Erythroblast (primary cell): ENCODE data around the gene SIGLEC12.

ENCODE experiments used
- GATA1 ChIP-seq: IDR thresholded peaks from 2 replicates; pipeline ENCODE4 v1.6.1; 2011; ENCODE audit warnings: low read depth, mild to moderate bottlenecking, control low read depth, low read length, moderate library complexity
- POLR2A ChIP-seq: IDR thresholded peaks from 2 replicates; pipeline ENCODE4 v1.6.1; 2011; ENCODE audit warnings: mild to moderate bottlenecking, low read length

DNA sequence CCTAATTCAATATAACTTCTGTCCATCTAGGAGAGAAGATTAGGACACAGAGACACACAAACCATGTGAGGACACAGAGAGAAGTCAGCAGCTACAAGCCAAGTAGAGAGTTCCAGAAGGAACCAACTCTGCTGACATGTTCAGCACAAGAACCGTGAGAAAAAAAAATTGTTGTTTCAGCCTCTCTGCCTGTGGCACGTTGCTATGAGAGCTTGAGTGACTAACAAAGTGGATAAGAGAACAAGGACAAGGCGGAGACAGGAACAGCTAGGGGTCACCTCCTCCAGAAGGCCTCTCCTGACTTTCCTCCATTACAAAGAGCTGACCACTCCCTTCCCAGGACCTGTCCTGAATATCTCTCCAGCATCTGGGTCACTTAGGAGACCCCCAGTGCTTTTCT, 5.6 kb upstream of the SIGLEC12 start:
- TF ChIP-seq POLR2A (no peak), GATA1 (no peak)
